ENCODE measurements around the gene ART1.

Gene ART1

DNA sequence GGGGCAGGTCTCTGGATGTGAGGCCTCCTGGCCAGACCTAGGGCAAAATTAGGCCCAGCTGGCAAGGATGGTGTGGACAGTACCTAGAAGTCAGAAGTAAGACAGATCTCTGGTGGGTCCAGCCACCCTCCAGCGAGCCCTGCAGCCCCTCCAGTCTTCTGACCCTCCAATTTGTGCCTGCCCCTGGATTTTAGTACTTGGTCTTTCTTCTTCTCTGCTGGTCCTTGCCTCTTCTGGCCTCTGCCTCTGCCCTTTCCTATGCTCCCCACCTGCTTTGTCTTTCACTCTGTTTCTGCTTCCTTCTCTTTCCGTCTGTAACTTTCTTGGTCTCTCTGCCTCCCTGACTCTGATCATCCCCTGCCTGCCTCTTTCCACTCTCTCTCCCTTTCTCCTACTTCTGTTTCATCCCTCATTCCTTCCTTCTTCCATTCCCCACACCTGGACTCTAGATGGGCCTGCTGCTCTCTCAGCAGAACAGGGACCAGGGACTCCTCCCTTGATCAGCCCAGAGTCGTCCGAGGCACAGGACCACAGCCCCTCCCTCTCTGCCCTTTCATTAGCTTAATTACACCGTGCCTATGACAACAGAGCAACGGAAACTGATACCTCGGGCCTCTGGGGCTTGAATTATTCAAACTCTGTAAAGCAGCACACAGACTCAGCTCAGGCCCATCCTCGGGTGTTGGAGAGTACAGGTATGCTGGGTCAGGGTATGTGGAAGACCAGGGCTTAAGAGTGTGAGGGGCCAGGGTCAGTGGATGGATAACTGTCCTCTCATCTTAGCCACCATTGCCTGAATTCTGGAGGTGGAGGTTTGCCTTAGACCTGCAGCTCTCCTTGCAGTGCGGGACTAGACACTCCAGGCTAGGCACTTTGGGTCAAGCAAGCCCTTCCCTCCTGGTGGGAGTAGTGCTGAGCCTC lies 26.7 kb downstream of the ART1 start, which contains the start of gene CHRNA10:
CHRNA10 (minus strand) TSS at position 51 of the 921 bp plus-strand sequence. CDS start 72 bp downstream, outside the sequence.
- H3K4me1 ChIP-seq (ENCODE audit: low read depth, poor library complexity, severe bottlenecking) = no peaks in the 10 kb centered on the region
- no peaks in the 10 kb centered on the region for H3K36me3 ChIP-seq (ENCODE audit: insufficient read depth)
- no peaks in the 10 kb centered on the region for H4K20me1 ChIP-seq (ENCODE audit: insufficient read depth)
- no peaks in the 10 kb centered on the region for H3K79me2 ChIP-seq (ENCODE audit: insufficient read depth, low read depth)
- H3K27me3 ChIP-seq (ENCODE audit: insufficient read depth, low read depth) = no peaks in the 10 kb centered on the region
- H3K27ac ChIP-seq = no peak within 1 kb of the TSS
- H2AFZ ChIP-seq (ENCODE audit: low read depth) = no peak within 1 kb of the TSS
- no peak within 1 kb of the TSS for H3K4me2 ChIP-seq
- H3K4me3 ChIP-seq (IDR thresholded peaks at IDR 0.05; ENCODE audit: insufficient read depth, low read depth, low read length) = no peak within 1 kb of the TSS
- TF ChIP-seq, protein P1, sequence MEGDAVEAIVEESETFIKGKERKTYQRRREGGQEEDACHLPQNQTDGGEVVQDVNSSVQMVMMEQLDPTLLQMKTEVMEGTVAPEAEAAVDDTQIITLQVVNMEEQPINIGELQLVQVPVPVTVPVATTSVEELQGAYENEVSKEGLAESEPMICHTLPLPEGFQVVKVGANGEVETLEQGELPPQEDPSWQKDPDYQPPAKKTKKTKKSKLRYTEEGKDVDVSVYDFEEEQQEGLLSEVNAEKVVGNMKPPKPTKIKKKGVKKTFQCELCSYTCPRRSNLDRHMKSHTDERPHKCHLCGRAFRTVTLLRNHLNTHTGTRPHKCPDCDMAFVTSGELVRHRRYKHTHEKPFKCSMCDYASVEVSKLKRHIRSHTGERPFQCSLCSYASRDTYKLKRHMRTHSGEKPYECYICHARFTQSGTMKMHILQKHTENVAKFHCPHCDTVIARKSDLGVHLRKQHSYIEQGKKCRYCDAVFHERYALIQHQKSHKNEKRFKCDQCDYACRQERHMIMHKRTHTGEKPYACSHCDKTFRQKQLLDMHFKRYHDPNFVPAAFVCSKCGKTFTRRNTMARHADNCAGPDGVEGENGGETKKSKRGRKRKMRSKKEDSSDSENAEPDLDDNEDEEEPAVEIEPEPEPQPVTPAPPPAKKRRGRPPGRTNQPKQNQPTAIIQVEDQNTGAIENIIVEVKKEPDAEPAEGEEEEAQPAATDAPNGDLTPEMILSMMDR (conservative IDR thresholded peaks at IDR 0.05; ENCODE audit: low read depth, low read length) = no peak
- H3K9ac ChIP-seq = no peak within 1 kb of the TSS

DNA sequence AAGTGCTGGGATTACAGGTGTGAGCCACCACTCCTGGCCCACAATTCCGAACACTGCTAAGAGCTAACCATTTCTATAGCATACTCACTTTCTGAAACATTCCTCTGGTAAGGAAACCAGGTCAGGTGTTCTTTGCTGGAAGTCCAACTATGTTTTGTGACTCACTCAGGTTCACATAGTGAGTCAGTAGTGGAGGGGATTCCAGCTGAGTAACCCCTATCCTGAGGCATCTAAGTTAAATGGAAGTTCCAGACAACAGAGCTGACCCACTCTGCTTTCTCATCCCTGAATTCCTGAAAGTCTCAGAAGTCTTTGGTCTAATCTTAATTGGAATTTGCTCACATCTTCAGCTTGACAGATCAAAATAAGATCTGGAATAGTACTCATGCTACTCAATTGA lies 29.3 kb downstream of the ART1 start:
- TF ChIP-seq, protein P1 (conservative IDR thresholded peaks at IDR 0.05; ENCODE audit: low read depth, low read length) = no peak
- Histone ChIP-seq H3K79me2 (ENCODE audit: insufficient read depth, low read depth) (no peaks in the 10 kb centered on the region), H3K36me3 (ENCODE audit: insufficient read depth) (peaks cover 1% of the 10 kb centered on the region; the same call in 1 of the 2 replicates), H3K27me3 (ENCODE audit: insufficient read depth, low read depth) (no peaks in the 10 kb centered on the region), H3K4me1 (ENCODE audit: low read depth, poor library complexity, severe bottlenecking) (no peaks in the 10 kb centered on the region), H3K9ac (no peak overlapping the region), H2AFZ (ENCODE audit: low read depth) (no peak overlapping the region), H3K27ac (no peak overlapping the region), H3K4me2 (no peak overlapping the region), H4K20me1 (ENCODE audit: insufficient read depth) (no peaks in the 10 kb centered on the region), H3K4me3 (IDR thresholded peaks at IDR 0.05; ENCODE audit: insufficient read depth, low read depth, low read length) (no peak overlapping the region)

DNA sequence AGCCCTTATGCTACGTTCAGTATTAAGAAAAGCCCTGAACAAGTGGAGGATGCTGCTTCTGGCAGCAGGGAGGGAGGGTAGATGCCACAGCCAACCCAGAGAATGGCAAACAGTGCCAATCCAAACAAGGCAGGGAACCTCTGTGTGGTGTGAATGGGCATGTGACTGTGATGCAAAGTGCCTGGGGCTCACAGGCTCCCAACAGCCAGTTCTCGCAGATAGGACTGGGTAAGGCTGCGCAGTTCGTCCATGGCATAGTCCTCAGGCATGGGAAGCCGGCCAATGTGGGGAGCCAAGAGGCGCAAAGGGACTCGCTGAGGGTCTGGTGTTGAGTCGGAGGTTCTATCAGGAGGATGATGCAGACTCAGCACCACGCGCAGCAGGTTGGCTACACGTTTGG lies 31.0 kb downstream of the ART1 start:
- Histone ChIP-seq H3K79me2 (ENCODE audit: insufficient read depth, low read depth) (no peaks in the 10 kb centered on the region), H3K27ac (no peak overlapping the region), H3K9ac (no peak overlapping the region), H4K20me1 (ENCODE audit: insufficient read depth) (no peaks in the 10 kb centered on the region), H3K36me3 (ENCODE audit: insufficient read depth) (peaks cover 10% of the 10 kb centered on the region; the same call in 1 of the 2 replicates), H3K4me2 (no peak overlapping the region), H3K4me3 (IDR thresholded peaks at IDR 0.05; ENCODE audit: insufficient read depth, low read depth, low read length) (no peak overlapping the region), H3K27me3 (ENCODE audit: insufficient read depth, low read depth) (no peaks in the 10 kb centered on the region), H2AFZ (ENCODE audit: low read depth) (no peak overlapping the region), H3K4me1 (ENCODE audit: low read depth, poor library complexity, severe bottlenecking) (no peaks in the 10 kb centered on the region)
- TF ChIP-seq, protein P1 (conservative IDR thresholded peaks at IDR 0.05; ENCODE audit: low read depth, low read length) = no peak

DNA sequence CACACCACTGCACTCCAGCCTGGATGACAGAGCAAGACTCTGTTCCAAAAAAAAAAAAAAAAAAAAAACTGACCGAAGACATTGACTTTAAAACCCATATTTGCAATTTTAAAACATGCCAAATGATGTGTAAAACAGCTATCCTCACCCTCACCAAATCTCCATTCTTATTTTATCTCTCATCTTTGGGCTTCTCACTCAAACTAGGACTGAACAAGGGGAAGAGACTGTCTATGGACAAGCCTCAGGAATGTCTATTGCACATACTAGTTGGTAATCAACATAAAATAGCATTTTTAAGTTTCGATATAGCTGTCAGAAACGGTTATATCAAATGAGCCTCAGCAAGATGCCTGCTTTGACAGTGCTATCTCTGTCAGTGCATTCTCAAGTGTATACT lies 34.1 kb downstream of the ART1 start:
- Histone ChIP-seq H3K36me3 (ENCODE audit: insufficient read depth) (peaks cover 15% of the 10 kb centered on the region; the same call in 1 of the 2 replicates), H3K79me2 (ENCODE audit: insufficient read depth, low read depth) (no peaks in the 10 kb centered on the region), H2AFZ (ENCODE audit: low read depth) (no peak overlapping the region), H3K9ac (no peak overlapping the region), H3K4me2 (no peak overlapping the region), H3K27me3 (ENCODE audit: insufficient read depth, low read depth) (no peaks in the 10 kb centered on the region), H3K27ac (no peak overlapping the region), H3K4me3 (IDR thresholded peaks at IDR 0.05; ENCODE audit: insufficient read depth, low read depth, low read length) (no peak overlapping the region), H3K4me1 (ENCODE audit: low read depth, poor library complexity, severe bottlenecking) (peaks cover 16% of the 10 kb centered on the region), H4K20me1 (ENCODE audit: insufficient read depth) (no peaks in the 10 kb centered on the region)
- TF ChIP-seq, protein P1 (conservative IDR thresholded peaks at IDR 0.05; ENCODE audit: low read depth, low read length) = no peak

Data from KMS-11 (cell line).